ENCODE results near the gene GATB.

The GATB gene

DNA sequence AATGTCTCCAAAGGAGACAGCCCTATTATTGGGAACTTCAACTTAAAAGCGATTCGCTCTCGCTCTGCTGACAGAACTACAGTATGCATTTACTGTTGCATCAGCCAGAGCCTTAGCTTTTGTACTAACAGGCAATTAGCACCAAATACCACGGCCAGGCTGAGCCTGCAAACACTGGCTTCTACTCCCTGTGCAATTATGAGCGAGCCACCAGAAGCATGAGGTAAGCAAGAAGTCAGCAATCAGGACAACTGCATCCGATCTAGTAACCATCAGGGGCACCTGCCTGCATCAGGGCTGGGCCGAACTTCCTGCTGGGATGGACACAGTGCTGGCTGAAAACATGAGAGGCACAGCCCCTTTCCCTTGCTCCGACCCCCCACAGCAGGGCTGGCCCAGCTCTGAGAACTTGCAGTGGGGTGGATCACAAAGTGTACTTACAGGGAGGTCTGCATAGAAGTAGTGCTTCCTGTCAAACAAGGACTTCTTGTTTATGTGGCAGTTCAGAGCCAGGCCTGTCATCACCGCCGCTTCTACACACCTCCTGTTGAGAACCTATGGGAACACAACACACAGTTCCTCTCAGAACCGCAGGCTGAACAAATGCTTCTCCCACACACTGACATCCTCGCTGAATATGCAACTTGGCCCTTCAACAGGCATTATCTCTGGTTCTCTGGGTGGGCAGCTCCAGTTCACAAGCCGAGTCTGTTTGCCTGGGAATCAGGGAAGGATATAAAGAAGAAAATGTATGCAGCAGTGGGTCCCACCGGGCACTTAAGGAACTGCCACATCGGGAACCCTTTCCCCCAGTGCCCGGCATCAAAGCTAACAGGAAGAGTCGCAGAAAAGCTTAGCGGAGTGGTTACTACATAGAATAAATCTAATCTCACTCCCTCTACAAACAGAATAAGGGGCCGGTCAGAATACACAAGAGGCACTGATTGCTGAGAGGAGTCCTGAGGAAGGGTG lies 41.5 kb downstream of the GATB start:
- in situ Hi-C loops (cut with HindIII; ENCODE audit: low sequenced_read_pairs) = no loop called here
- no peak overlapping the region for H3K4me3 ChIP-seq (ENCODE audit: low read depth, low read length)
- DNase-seq (ENCODE audit: low read depth, low spot score) = peak; percentile 30
- TF ChIP-seq, protein P1, sequence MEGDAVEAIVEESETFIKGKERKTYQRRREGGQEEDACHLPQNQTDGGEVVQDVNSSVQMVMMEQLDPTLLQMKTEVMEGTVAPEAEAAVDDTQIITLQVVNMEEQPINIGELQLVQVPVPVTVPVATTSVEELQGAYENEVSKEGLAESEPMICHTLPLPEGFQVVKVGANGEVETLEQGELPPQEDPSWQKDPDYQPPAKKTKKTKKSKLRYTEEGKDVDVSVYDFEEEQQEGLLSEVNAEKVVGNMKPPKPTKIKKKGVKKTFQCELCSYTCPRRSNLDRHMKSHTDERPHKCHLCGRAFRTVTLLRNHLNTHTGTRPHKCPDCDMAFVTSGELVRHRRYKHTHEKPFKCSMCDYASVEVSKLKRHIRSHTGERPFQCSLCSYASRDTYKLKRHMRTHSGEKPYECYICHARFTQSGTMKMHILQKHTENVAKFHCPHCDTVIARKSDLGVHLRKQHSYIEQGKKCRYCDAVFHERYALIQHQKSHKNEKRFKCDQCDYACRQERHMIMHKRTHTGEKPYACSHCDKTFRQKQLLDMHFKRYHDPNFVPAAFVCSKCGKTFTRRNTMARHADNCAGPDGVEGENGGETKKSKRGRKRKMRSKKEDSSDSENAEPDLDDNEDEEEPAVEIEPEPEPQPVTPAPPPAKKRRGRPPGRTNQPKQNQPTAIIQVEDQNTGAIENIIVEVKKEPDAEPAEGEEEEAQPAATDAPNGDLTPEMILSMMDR (IDR thresholded peaks at IDR 0.05; ENCODE audit: low read depth, low read length) = no peak

DNA sequence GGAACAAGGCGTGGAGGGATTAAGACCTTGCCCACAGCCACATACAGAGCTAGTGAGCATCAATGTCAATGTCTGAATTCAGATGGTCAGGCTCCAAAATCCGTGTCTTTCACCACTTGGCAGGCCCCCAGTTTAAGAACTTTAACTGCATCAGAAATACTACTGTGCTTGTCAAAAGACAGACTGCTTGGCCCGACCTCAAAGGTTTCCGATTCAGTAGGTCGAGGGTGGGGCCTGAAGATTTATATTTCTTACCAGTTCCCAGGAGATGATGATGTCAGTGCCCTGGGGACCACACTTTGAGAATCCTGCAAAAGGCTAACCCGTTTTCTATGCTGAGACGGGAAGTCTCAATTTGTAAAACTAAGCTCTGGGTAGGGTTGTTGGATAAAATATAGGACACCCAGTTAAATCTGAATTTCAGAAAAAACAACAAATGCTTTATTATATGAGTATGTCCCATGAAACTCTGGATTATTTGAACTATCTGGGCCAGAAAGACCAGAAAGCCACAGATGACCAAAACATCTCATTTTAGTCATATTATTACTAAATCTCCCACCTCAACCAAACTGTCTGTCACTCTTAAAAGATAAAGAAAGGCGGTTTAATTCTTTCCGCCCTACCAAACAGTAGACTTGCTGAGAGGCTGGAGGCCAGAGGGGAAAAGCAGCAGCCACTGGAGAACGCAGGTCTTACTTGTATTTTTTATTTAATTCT lies 42.7 kb downstream of the GATB start:
- TF ChIP-seq, protein P1 (IDR thresholded peaks at IDR 0.05; ENCODE audit: low read depth, low read length) = no peak
- in situ Hi-C loops (cut with HindIII; ENCODE audit: low sequenced_read_pairs) = no loop called here

DNA sequence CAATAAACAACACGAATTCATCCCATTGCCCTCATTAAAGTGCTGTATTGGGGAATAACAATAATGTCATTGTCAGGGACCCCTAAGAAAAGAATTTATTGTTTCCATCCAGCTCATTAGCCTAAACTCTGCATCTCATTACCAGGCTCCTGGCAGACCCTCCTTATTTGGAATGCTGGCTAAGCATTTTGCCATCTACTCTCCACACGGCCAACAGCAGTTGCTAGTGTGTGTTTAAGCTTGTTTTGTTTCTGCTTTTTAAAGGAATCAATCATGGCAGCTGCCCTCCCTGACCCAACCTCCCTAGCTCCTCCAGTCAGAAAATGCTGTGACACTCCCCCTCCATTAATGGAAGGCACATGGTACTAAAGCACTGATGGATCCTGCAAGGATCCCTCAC lies 43.5 kb downstream of the GATB start:
- in situ Hi-C loops (cut with HindIII; ENCODE audit: low sequenced_read_pairs) = no loop called here
- TF ChIP-seq, protein P1 (IDR thresholded peaks at IDR 0.05; ENCODE audit: low read depth, low read length) = no peak
- H3K4me3 ChIP-seq (ENCODE audit: low read depth, low read length) = no peak overlapping the region
- no peak for DNase-seq (ENCODE audit: low read depth, low spot score)

More for the DNA sequence above, 42.7 kb downstream of the GATB start:
- no peak overlapping the region for H3K4me3 ChIP-seq (ENCODE audit: low read depth, low read length)
- no peak for DNase-seq (ENCODE audit: low read depth, low spot score)

DNA sequence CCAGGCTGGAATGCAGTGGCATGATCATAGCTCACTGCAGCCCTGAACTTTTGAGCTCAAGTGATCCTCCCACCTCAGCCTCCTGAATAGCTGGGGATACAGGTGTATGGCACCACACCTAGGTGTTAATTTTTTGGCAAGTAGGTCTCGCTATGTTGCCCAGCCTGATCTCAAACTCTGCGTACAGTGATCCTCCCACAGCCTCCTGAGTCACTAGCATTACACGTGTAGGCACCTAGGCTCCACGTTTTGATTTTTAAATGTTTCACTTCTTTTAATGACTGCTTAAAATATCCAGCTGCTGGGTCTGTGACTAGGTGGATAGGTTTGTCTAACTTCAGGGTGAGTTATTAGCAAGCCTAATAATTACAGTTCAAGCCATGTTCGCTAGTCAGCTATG lies 44.5 kb downstream of the GATB start:
- DNase-seq (ENCODE audit: low read depth, low spot score) = no peak
- TF ChIP-seq, protein P1 (IDR thresholded peaks at IDR 0.05; ENCODE audit: low read depth, low read length) = no peak
- no peak overlapping the region for H3K4me3 ChIP-seq (ENCODE audit: low read depth, low read length)
- in situ Hi-C loops (cut with HindIII; ENCODE audit: low sequenced_read_pairs) = no loop called here

DNA sequence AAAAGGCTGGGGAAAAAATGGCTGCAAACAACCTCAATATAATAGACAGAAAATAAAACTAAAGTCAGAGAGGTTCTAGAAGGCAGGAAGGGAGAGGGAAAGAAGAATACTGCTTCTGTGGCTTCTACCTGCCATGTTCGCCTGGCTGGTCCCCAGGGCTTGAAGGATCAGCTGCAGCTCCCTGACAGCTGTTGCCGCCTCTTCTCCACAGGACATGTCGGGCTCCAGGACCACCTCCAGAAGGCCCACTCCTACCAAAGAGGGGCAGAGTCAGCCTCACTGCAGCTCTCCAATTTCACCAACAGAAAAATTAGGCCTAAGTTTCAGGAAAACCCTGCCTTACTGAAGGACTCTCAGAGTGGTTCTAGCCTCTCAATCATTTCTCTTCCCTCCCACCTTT lies 44.9 kb downstream of the GATB start:
- H3K4me3 ChIP-seq (ENCODE audit: low read depth, low read length) = no peak overlapping the region
- DNase-seq (ENCODE audit: low read depth, low spot score) = no peak
- in situ Hi-C loops (cut with HindIII; ENCODE audit: low sequenced_read_pairs) = no loop called here
- TF ChIP-seq, protein P1 (IDR thresholded peaks at IDR 0.05; ENCODE audit: low read depth, low read length) = no peak

DNA sequence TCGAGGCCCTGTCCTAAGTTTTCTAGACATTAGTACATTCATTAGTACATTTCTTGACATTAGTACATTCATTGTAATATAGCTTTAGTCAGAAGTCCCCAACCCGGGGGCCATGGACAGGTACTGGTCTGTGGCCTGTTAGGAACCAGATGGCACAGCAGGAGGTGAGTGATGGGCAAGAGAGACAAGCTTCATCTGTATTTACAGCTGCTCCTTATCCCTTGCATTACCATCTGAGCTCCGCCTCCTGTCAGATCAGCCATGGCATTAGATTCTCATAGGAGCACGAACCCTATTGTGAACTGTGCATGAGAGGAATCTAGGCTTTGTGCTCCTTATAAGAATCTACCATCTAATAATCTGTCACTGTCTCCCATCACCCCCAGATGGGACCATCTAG lies 48.0 kb downstream of the GATB start:
- TF ChIP-seq, protein P1 (IDR thresholded peaks at IDR 0.05; ENCODE audit: low read depth, low read length) = no peak
- DNase-seq (ENCODE audit: low read depth, low spot score) = no peak
- no peak overlapping the region for H3K4me3 ChIP-seq (ENCODE audit: low read depth, low read length)
- in situ Hi-C loops (cut with HindIII; ENCODE audit: low sequenced_read_pairs) = no loop called here
